ENCODE data around the gene OPN5. TPM values are rescaled to one million over a fixed set of nuclear protein-coding genes. Genes with fewer than 3 reads are reported as not detected.

Gene OPN5
- total RNA-seq, 1 experiment from 2014 or later = not detected

DNA sequence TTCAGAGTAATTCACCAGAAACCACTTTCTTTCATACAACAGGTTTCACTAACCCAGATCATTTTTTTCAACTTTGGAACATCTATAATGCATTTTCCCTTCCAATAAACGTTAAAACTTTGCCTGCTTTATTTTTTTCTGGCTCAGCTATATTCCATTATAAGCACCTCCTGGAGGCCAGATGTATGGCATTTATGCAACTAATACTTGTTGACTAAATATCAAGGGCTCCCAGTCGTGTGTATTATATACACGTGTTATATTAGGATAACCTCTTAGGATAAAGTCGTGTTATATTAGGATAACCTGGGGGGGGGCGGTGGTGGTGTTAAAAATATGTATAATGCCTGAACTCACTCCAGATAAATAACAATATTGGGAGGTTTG, 6.7 kb downstream of the OPN5 start:
- DNase-seq = no peak
- no TSS peak for BruUV-seq (replicated peaks)
- Mint-ChIP-seq H3K4me1 (ENCODE audit: low read depth, unreplicated experiment) (peaks cover 6% of the 10 kb centered on the region), H3K9me3 (ENCODE audit: low read depth, unreplicated experiment) (no peaks in the 10 kb centered on the region), H3K27ac (ENCODE audit: unreplicated experiment) (no peak overlapping the region), H3K36me3 (ENCODE audit: insufficient read depth, unreplicated experiment) (no peaks in the 10 kb centered on the region), H3K27me3 (ENCODE audit: unreplicated experiment) (no peaks in the 10 kb centered on the region), H3K4me3 (ENCODE audit: low read depth, unreplicated experiment) (no peak overlapping the region)
- TF ChIP-seq, protein P1, sequence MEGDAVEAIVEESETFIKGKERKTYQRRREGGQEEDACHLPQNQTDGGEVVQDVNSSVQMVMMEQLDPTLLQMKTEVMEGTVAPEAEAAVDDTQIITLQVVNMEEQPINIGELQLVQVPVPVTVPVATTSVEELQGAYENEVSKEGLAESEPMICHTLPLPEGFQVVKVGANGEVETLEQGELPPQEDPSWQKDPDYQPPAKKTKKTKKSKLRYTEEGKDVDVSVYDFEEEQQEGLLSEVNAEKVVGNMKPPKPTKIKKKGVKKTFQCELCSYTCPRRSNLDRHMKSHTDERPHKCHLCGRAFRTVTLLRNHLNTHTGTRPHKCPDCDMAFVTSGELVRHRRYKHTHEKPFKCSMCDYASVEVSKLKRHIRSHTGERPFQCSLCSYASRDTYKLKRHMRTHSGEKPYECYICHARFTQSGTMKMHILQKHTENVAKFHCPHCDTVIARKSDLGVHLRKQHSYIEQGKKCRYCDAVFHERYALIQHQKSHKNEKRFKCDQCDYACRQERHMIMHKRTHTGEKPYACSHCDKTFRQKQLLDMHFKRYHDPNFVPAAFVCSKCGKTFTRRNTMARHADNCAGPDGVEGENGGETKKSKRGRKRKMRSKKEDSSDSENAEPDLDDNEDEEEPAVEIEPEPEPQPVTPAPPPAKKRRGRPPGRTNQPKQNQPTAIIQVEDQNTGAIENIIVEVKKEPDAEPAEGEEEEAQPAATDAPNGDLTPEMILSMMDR (IDR thresholded peaks at IDR 0.05; ENCODE audit: unreplicated experiment) = no peak
- CTCF ChIA-PET = interaction anchor here (0.8 to 1.8 kb wide), 8 partner anchors 10 to 1635 kb away, joined by 3 to 13 read pairs (median 4); no protein-coding TSS in a partner anchor
- intact Hi-C loops (cut with micrococcal nuclease; ENCODE audit: unreplicated experiment) = loop anchor here (2.0 to 5.0 kb wide), 4 partner anchors 299 to 1636 kb away; no protein-coding TSS in a partner anchor

DNA sequence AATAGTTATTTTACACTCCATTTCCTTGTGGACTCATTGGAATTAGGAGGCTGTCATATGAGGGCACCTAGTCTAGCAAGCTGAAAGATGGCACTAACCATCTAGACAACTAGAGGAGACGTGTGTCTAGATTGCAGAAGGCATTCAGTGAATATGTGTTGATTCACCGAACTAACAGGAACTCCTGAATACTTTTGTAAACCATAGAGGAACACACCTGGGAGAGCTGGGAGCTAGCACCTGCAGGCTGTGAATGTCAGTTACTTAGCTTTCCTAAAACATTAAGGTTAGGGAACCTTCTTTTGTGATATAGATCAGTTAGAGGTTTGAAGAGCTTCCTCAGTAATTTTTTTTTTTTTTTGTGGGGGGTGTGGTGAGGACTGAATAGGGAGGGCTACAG, 7.7 kb downstream of the OPN5 start:
- Mint-ChIP-seq H3K27ac (ENCODE audit: unreplicated experiment) (no peak overlapping the region), H3K9me3 (ENCODE audit: low read depth, unreplicated experiment) (no peaks in the 10 kb centered on the region), H3K27me3 (ENCODE audit: unreplicated experiment) (no peaks in the 10 kb centered on the region), H3K4me3 (ENCODE audit: low read depth, unreplicated experiment) (no peak overlapping the region), H3K4me1 (ENCODE audit: low read depth, unreplicated experiment) (peaks cover 6% of the 10 kb centered on the region), H3K36me3 (ENCODE audit: insufficient read depth, unreplicated experiment) (no peaks in the 10 kb centered on the region)
- CTCF ChIA-PET = interaction anchor here (0.6 to 1.0 kb wide), 2 partner anchors 9 to 1018 kb away, joined by 4 to 5 read pairs; no protein-coding TSS in a partner anchor
- DNase-seq = no peak
- BruUV-seq (replicated peaks) = no TSS peak
- TF ChIP-seq, protein P1 (IDR thresholded peaks at IDR 0.05; ENCODE audit: unreplicated experiment) = no peak
- intact Hi-C loops (cut with micrococcal nuclease; ENCODE audit: unreplicated experiment) = loop anchor here (2.0 to 5.0 kb wide), 4 partner anchors 298 to 1635 kb away; no protein-coding TSS in a partner anchor

DNA sequence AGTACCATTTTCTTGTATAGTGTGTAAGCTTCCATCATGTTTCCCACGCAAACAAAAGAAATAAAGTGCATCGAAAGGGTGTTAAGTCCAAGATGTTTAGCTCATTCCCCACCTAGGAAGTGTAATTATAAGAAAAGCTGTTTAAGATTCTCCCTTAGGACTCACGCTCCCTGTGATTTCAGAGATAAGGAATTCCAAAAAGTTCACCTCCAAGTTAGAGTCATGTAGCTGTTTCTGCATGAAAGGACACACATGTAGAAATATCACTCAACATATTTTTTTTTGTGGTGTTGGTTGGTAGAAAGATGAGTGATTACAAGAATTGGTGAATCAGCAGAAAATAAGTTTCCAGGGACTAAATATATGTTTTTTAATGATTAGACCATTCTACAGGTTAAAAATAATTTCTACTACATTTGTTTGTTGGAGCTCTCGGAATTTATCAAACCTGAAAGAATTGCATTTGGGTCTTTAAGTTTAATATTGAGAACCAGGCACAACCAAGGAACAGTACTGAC, 10.4 kb downstream of the OPN5 start:
- H3K4me3 Mint-ChIP-seq (ENCODE audit: low read depth, unreplicated experiment) = no peak overlapping the region
- no peaks in the 10 kb centered on the region for H3K27me3 Mint-ChIP-seq (ENCODE audit: unreplicated experiment)
- no TSS peak for BruUV-seq (replicated peaks)
- peaks cover 6% of the 10 kb centered on the region for H3K4me1 Mint-ChIP-seq (ENCODE audit: low read depth, unreplicated experiment)
- no peaks in the 10 kb centered on the region for H3K36me3 Mint-ChIP-seq (ENCODE audit: insufficient read depth, unreplicated experiment)
- CTCF ChIA-PET = no interaction called here
- no peak overlapping the region for H3K27ac Mint-ChIP-seq (ENCODE audit: unreplicated experiment)
- TF ChIP-seq, protein P1 (IDR thresholded peaks at IDR 0.05; ENCODE audit: unreplicated experiment) = no peak
- intact Hi-C loops (cut with micrococcal nuclease; ENCODE audit: unreplicated experiment) = no loop called here
- no peaks in the 10 kb centered on the region for H3K9me3 Mint-ChIP-seq (ENCODE audit: low read depth, unreplicated experiment)
- no peak for DNase-seq

DNA sequence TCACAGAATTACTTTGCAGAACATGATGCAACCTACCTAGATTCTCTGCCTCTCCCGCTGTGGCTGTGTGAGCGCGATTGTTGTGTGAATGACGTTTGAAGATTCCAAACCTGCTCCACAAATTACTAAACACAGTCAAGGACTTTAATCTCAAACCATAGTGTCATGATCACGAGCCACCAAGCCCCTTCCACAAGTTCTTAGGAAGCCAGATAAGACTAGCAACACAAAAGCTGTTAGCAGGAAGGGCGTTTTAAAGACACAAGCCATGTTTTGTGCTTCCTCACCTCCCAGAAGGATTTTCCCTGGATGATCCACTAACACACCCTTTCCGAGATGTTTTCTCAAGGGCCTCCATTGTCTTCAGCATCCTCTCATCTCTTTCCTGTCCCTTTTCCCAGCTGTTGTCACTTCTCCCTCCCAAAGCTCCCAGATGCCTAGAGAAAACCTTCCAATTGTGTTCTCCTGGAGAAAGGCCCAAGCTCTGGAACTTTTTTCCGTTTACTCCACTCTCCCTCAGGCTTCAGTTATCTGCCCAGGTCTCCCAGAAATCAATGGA, 12.8 kb downstream of the OPN5 start:
- intact Hi-C loops (cut with micrococcal nuclease; ENCODE audit: unreplicated experiment) = no loop called here
- H3K4me3 Mint-ChIP-seq (ENCODE audit: low read depth, unreplicated experiment) = no peak overlapping the region
- CTCF ChIA-PET = interaction anchor here (0.8 kb wide), 1 partner anchor 14 kb away, joined by 4 read pairs; no protein-coding TSS in a partner anchor
- BruUV-seq (replicated peaks) = no TSS peak
- H3K27ac Mint-ChIP-seq (ENCODE audit: unreplicated experiment) = no peak overlapping the region
- H3K9me3 Mint-ChIP-seq (ENCODE audit: low read depth, unreplicated experiment) = no peaks in the 10 kb centered on the region
- TF ChIP-seq, protein P1 (IDR thresholded peaks at IDR 0.05; ENCODE audit: unreplicated experiment) = no peak
- H3K4me1 Mint-ChIP-seq (ENCODE audit: low read depth, unreplicated experiment) = no peaks in the 10 kb centered on the region
- H3K36me3 Mint-ChIP-seq (ENCODE audit: insufficient read depth, unreplicated experiment) = no peaks in the 10 kb centered on the region
- DNase-seq = no peak
- no peaks in the 10 kb centered on the region for H3K27me3 Mint-ChIP-seq (ENCODE audit: unreplicated experiment)
